COLO668 (cell line): ENCODE measurements around the gene CHADL.
A peak's percentile ranks its signal among the peaks of the same experiment; 100 is the strongest.
"Not testable (repeated sequence)": the region's sequence is repeated elsewhere in the genome, so short reads cannot be mapped to it uniquely, and the experiment has no call there.

ENCODE experiments used
- DNase-seq: peaks from one replicate; lab custom pipeline; 2025; ENCODE audit not compliant: unreplicated experiment; lab: John Stamatoyannopoulos, UW

The CHADL gene

GRCh38 chr22:41197038-41197972 is 43.4 kb downstream of the CHADL start:
- DNase-seq = peak; percentile 88

DNA sequence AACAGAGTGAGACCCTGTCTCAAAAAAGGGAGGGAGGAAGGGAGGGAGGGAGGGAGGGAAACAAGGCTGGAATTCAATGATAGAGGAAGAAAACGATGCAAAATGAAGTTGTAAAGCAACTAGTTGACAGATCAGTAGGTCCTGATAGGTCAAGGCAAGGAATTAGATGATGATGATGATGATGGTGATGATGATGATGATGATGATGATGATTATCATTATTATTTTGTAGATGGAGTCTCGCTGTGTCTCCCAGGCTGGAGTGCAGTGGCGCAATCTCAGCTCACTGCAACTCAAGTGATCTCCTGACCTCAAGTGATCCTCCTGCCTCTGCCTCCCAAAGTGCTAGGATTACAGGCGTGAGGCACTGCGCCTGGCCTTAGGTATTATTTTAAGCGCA is 46.9 kb downstream of the CHADL start:
- DNase-seq = no peak

DNA sequence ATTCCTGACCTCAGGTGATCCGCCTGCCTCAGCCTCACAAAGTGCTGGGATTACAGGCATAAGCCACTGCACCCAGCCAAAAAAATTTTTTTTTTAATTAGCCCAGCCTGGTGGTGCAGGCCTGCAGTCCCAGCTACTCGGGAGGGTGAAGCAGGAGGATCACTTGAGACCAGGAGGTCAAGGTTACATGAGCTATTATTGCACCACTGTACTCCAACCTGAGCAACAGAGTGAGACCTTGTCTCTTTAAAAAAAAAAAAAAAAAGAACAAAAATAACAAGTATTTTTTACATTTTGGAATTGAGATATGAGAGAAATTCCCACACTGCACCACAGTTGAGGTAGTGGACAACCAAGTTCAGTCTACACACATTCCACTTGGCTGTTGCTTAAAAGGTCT is 49.3 kb downstream of the CHADL start:
- no peak for DNase-seq

- no peak for DNase-seq
Observed at GRCh38 chr22:41184679-41185078, 56.1 kb downstream of the CHADL start.

- no peak for DNase-seq
Observed at GRCh38 chr22:41181349-41182241, 59.1 kb downstream of the CHADL start.

DNA sequence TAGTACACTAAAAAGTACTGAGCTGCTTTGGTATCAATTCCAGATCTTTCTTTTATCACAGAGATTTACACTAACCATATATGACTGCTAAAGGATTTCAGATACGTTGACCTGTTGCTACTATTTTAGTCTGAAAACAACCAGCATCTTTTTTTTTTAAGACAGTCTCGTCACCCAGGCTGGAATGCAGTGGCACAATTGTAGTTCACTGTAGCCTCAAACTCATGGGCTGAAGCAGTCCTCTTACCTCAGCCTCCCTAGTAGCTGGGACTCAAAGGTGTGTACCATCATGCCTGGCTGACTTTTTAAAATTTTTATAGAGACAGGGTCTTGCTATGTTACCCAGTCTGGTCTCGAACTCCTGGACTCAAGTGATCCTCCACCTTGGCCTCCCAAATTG is 59.8 kb downstream of the CHADL start:
- DNase-seq = no peak

DNA sequence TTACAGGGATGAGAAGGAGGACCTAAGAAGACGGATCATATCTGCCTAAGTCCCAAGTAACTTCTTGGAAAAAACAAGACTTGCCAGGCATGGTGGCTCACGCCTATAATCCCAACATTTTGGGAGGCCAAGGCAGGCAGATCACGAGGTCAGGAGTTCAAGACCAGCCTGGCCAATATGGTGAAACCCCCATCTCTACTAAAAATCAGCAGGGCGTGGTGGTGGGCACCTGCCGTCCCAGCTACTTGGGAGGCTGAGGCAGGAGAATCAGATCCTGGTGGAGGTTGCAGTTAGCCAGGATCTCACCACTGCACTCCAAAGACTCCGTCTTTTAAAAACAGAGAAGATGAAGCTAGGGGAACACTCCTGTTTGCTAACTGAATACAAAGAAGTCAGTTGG is 60.4 kb downstream of the CHADL start:
- DNase-seq = not testable (repeated sequence)
